WTC11 (cell line): Measurements from ENCODE around the gene LHPP. TPM values are rescaled to one million over a fixed set of nuclear protein-coding genes. Genes with fewer than 3 reads are reported as not detected.
A peak's percentile ranks its signal among the peaks of the same experiment; 100 is the strongest.

Experiments used
- ATAC-seq: fragments of 200-7000 bp; cut with Tn5 transposase; 2 replicates; pipeline ENCODE4 v1.10.0; 2021; ENCODE audit warnings: mild to moderate bottlenecking, moderate library complexity
- CTCF ChIA-PET: fragments of 300-600 bp; sonication (Branson Sonifier 250); formaldehyde crosslinking; loops from one replicate; lab custom pipeline; 2021; ENCODE audit warnings: antibody characterized with exemption; lab: Charles Lee
- POLR2A ChIA-PET: fragments of 350-600 bp; sonication (Branson Sonifier 250); formaldehyde crosslinking; loops from one replicate; lab custom pipeline; 2021; ENCODE audit warnings: antibody characterized with exemption; lab: Charles Lee
- DNase-seq: peaks from one replicate; pipeline ENCODE4 v3.0.0; 2021; ENCODE audit warnings: low spot score
- H3K27ac Mint-ChIP-seq: 2 replicates; pipeline ENCODE4 v1.8.0; 2021; ENCODE audit warnings: mixed read lengths
- H3K27me3 Mint-ChIP-seq: 2 replicates; pipeline ENCODE4 v1.8.0; 2021; ENCODE audit warnings: low read depth, mild to moderate bottlenecking, moderate library complexity, mixed read lengths
- H3K36me3 Mint-ChIP-seq: 2 replicates; pipeline ENCODE4 v1.8.0; 2021; ENCODE audit warnings: mixed read lengths
- H3K4me1 Mint-ChIP-seq: 2 replicates; pipeline ENCODE4 v1.8.0; 2022; ENCODE audit warnings: mixed read lengths
- H3K4me3 Mint-ChIP-seq: 2 replicates; pipeline ENCODE4 v1.8.0; 2021; ENCODE audit warnings: mild to moderate bottlenecking, moderate library complexity, mixed read lengths
- H3K9me3 Mint-ChIP-seq: 2 replicates; pipeline ENCODE4 v1.8.0; 2021; ENCODE audit warnings: mixed read lengths
- CREM ChIP-seq: sonication (generic); formaldehyde crosslinking; IDR thresholded peaks from 2 replicates; pipeline ENCODE4 v1.8.1; 2022; ENCODE audit warnings: mild to moderate bottlenecking, missing genetic modification reagents, moderate library complexity
- ELF4 ChIP-seq: sonication (generic); formaldehyde crosslinking; IDR thresholded peaks from 2 replicates; pipeline ENCODE4 v1.8.1; 2022; ENCODE audit warnings: low read depth, mild to moderate bottlenecking, moderate library complexity, missing genetic modification reagents
- FOXK1 ChIP-seq: sonication (generic); formaldehyde crosslinking; IDR thresholded peaks from 2 replicates; pipeline ENCODE4 v1.8.0; 2022; ENCODE audit warnings: mild to moderate bottlenecking, moderate library complexity, missing genetic modification reagents
- FOXP1 ChIP-seq: sonication (generic); formaldehyde crosslinking; IDR thresholded peaks from 2 replicates; pipeline ENCODE4 v1.8.0; 2022; ENCODE audit warnings: missing genetic modification reagents, mild to moderate bottlenecking, moderate library complexity, borderline replicate concordance
- JUN ChIP-seq: sonication (generic); formaldehyde crosslinking; IDR thresholded peaks from 2 replicates; pipeline ENCODE4 v1.8.0; 2023; ENCODE audit warnings: mild to moderate bottlenecking, missing genetic modification reagents
- MYBL2 ChIP-seq: sonication (generic); formaldehyde crosslinking; IDR thresholded peaks from 2 replicates; pipeline ENCODE4 v1.8.1; 2023; ENCODE audit warnings: mild to moderate bottlenecking, moderate library complexity, missing genetic modification reagents
- SMAD3 ChIP-seq: sonication (generic); formaldehyde crosslinking; IDR thresholded peaks from 2 replicates; pipeline ENCODE4 v1.8.0; 2022; ENCODE audit warnings: missing genetic modification reagents, mild to moderate bottlenecking, borderline replicate concordance
- SP1 ChIP-seq: sonication (generic); formaldehyde crosslinking; conservative IDR thresholded peaks from 2 replicates; pipeline ENCODE4 v1.8.1; 2022; ENCODE audit warnings: missing genetic modification reagents
- TEAD1 ChIP-seq: sonication (generic); formaldehyde crosslinking; IDR thresholded peaks from 2 replicates; pipeline ENCODE4 v1.8.0; 2022; ENCODE audit warnings: mild to moderate bottlenecking, missing genetic modification reagents
- ZBTB21 ChIP-seq: sonication (generic); formaldehyde crosslinking; IDR thresholded peaks from 2 replicates; pipeline ENCODE4 v1.8.1; 2023; ENCODE audit warnings: mild to moderate bottlenecking, missing genetic modification reagents, borderline replicate concordance
- ZNF121 ChIP-seq: sonication (generic); formaldehyde crosslinking; IDR thresholded peaks from 2 replicates; pipeline ENCODE4 v1.8.0; 2023; ENCODE audit warnings: missing genetic modification reagents
- ZNF416 ChIP-seq: fragments of 250-450 bp; sonication (Bioruptor Pico); IDR thresholded peaks from 2 replicates; pipeline ENCODE4 v1.9.0; 2021; ENCODE audit warnings: mild to moderate bottlenecking, inconsistent platforms
- total RNA-seq: library from RNA; stranded (reverse); gene quantifications from 3 replicates; pipeline ENCODE4 v1.2.3, GENCODE V29; 2021
- TF ChIP-seq, protein P1 (sequence below): sonication (generic); formaldehyde crosslinking; IDR thresholded peaks from 2 replicates; pipeline ENCODE4 v1.8.1; 2023; ENCODE audit warnings: mild to moderate bottlenecking, missing genetic modification reagents
- TF ChIP-seq, protein P2 (sequence below): sonication (generic); formaldehyde crosslinking; IDR thresholded peaks from 2 replicates; pipeline ENCODE4 v1.8.1; 2022; ENCODE audit warnings: low read depth, missing genetic modification reagents, borderline replicate concordance

Gene LHPP
- total RNA-seq, 1 experiment from 2014 or later: 33.2 TPM

DNA sequence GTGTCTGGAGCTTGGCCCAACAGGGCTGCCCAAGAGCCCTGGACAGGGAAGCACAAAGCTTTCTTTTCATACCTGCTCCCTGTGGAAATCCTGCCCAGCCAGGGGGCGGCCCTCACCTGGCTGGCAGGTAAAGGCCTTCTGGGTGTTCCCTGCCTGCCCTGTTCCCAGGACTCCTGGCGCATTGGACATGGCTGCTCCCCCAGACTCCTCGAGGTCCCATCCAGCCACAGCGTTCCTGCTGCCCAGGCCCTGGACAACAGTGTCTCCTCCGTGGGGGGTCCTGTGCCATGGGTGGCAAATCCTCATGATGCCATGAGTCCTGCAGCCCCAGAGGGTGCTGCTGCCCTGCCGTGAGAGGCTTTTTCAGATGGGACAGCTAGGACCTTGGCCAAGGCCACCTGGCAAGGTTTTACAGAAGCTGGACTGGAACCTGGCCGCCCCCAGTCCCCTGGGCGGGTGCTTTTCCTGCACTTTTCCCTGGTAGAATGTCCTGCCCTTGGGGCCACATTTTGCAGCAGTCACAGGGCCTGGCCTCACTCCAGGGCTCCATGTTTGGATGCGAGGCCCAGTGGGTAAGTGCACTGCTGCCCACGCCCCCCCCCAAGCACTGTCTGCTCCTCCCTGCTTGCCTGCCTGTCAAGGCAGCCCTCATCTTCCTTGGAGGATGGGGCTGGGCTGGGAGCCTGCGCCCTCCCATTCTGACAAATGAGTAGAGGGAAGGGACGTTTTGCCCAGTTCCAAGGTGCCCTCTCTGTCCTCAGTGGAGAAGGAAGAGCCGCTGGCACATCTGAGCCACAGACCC, 60.7 kb downstream of the LHPP start:
- ATAC-seq: no peak
- ChIA-PET CTCF (interaction anchor here (0.6 to 2.5 kb wide), 5 partner anchors 8 to 219 kb away, joined by 3 to 5 read pairs (median 4); partner anchors contain the start of gene LHPP), POLR2A (no interaction called here)
- TF ChIP-seq CREM (no peak), SMAD3 (CRISPR knock-in tag) (no peak)
- no peaks in the 10 kb centered on the region for H3K27me3 Mint-ChIP-seq
- H3K4me3 Mint-ChIP-seq: no peak overlapping the region
- peaks cover 21% of the 10 kb centered on the region for H3K4me1 Mint-ChIP-seq
- peaks cover 10% of the 10 kb centered on the region for H3K36me3 Mint-ChIP-seq
- H3K27ac Mint-ChIP-seq: peak overlapping the region; percentile 60; the same call in 1 of the 2 replicates
- peak; percentile 8 for DNase-seq
- H3K9me3 Mint-ChIP-seq: peaks cover 5% of the 10 kb centered on the region

DNA sequence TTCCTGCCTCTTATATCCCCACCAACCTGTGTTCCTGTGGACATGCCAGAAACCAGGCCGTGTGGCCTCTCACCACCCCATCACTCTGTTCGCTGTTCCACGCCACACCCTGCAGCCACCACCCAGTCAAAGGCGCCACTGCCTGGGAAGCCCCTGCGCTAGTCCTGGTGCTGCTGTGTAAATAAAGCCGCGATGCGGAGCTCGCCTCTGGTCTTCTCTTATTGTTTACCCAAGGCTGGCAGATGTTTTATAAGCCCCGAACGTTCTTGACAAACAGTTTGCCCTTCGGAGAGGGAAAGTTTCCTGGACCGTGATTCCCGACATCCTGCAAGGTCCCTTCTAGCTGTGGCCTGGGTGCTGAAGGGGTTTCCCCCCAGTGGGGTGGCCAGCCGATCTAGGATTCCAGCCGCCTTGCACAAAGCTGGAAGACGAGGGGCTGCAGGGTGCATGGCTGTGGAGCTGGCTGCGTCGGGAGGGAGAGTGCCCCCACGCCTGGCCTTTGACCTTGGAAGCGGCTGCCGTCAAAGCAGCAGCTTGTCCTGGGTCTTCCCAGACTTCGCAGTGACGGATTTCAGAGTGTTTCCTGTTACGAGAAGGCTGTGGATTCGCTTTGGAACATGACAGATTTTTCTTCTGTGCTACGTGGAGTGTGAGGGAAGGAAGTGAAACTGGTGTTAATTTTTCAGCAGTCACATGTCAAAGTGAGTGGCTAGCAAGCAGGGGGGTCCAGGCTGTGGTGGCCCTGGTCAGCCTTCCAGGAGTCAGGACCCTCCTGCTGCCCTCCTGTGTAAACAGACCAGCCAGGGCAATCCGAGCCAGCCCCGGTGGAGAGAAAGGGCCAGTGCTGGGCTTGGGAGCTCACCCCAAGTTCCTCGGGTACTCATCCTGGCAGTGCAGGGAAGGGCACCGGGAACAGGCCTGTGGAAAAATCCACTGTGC, 61.6 kb downstream of the LHPP start:
- CTCF ChIA-PET: interaction anchor here (0.6 to 2.5 kb wide), 8 partner anchors 11 to 218 kb away, joined by 3 to 8 read pairs (median 4); partner anchors contain the start of genes LHPP and OAT
- DNase-seq: no peak
- TF ChIP-seq SMAD3 (CRISPR knock-in tag): no peak
- TF ChIP-seq ZNF416 (CRISPR knock-in tag): no peak
- TF ChIP-seq JUN (CRISPR knock-in tag): no peak
- 0 out of 2 replicates have a peak, but pooled peaks have one; percentile 29 for TF ChIP-seq FOXP1 (CRISPR knock-in tag)
- TF ChIP-seq, all 79 proteins: peak for 1
- POLR2A ChIA-PET: interaction anchor here (0.6 kb wide), 1 partner anchor 83 kb away, joined by 6 read pairs; no protein-coding TSS in a partner anchor
- peak; percentile 16; the same call in 1 of the 2 replicates for ATAC-seq
- H3K9me3 Mint-ChIP-seq: peaks cover 5% of the 10 kb centered on the region
- H3K4me3 Mint-ChIP-seq: no peak overlapping the region
- H3K27me3 Mint-ChIP-seq: no peaks in the 10 kb centered on the region
- peak overlapping the region; percentile 60 for H3K27ac Mint-ChIP-seq
- H3K4me1 Mint-ChIP-seq: peaks cover 21% of the 10 kb centered on the region
- peaks cover 10% of the 10 kb centered on the region for H3K36me3 Mint-ChIP-seq

DNA sequence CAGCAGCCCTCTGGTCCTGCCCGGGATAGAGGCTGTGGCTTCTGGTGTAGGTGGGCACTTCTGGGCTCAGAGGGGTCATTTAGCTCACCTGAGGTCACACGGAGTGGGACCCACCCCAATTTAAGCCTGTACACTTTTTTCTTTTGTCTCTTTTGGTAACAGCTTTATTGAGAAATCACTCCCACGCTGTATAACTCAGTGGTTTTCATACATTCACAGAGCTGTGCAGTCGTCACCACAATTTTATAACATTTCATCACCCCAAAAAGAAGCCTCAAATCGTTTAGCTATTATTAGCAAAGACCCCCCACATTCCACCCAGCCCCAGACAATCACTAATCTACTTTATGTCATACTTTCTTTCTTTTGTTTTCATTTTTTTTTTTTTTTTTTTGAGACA, 62.3 kb downstream of the LHPP start:
- DNase-seq (no peak), ATAC-seq (no peak)
- CTCF ChIA-PET: interaction anchor here (1.1 to 2.5 kb wide), 6 partner anchors 10 to 135 kb away, joined by 3 to 8 read pairs (median 4); partner anchors contain the start of genes LHPP and OAT
- H3K9me3 Mint-ChIP-seq: peaks cover 5% of the 10 kb centered on the region
- no peak overlapping the region for H3K4me3 Mint-ChIP-seq
- no peaks in the 10 kb centered on the region for H3K27me3 Mint-ChIP-seq
- peaks cover 21% of the 10 kb centered on the region for H3K4me1 Mint-ChIP-seq
- POLR2A ChIA-PET: no interaction called here
- TF ChIP-seq ZBTB21: no peak
- no peak for TF ChIP-seq ELF4
- TF ChIP-seq FOXK1 (CRISPR knock-in tag): no peak
- 0 out of 2 replicates have a peak overlapping the region, but pooled peaks have one; percentile 41 for H3K27ac Mint-ChIP-seq
- H3K36me3 Mint-ChIP-seq: peaks cover 10% of the 10 kb centered on the region

DNA sequence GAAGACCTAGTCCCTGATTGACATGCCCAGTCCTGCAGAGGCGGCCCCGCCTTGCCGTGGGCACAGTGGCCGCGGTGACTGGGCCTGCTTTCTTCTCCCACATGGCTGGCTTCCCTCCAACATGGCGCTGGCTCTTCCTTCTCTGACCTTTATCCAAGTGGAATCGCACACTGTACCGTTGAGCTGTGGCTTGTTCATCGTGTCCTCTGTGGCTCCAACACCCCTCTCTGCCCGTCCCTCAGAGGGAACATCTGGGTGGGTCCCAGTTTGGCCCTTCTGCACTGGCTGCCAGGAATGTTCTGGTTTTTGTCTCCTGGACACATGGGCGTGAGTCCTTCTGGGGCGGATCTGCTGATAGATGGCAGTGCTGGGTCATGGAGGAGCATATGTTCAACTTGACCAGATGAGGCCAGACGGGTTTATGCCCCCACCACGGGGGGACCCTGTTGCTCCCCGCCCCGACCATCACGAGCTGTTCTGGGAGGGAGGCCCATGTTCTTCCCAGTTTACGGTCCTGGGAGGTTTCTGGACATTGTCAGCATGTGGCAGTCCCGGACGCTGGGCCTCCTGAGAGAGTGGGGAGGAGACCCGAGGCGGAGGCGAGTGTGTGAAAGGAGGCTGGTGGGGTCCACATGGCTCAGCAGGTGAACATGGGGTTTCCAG, 63.5 kb downstream of the LHPP start:
- no peak for TF ChIP-seq TEAD1 (CRISPR knock-in tag)
- TF ChIP-seq ZNF121 (CRISPR knock-in tag): no peak
- TF ChIP-seq, protein P1, sequence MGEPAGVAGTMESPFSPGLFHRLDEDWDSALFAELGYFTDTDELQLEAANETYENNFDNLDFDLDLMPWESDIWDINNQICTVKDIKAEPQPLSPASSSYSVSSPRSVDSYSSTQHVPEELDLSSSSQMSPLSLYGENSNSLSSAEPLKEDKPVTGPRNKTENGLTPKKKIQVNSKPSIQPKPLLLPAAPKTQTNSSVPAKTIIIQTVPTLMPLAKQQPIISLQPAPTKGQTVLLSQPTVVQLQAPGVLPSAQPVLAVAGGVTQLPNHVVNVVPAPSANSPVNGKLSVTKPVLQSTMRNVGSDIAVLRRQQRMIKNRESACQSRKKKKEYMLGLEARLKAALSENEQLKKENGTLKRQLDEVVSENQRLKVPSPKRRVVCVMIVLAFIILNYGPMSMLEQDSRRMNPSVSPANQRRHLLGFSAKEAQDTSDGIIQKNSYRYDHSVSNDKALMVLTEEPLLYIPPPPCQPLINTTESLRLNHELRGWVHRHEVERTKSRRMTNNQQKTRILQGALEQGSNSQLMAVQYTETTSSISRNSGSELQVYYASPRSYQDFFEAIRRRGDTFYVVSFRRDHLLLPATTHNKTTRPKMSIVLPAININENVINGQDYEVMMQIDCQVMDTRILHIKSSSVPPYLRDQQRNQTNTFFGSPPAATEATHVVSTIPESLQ (CRISPR knock-in tag): no peak
- no peak for TF ChIP-seq SP1 (CRISPR knock-in tag)
- TF ChIP-seq MYBL2 (CRISPR knock-in tag): no peak
- TF ChIP-seq, protein P2, sequence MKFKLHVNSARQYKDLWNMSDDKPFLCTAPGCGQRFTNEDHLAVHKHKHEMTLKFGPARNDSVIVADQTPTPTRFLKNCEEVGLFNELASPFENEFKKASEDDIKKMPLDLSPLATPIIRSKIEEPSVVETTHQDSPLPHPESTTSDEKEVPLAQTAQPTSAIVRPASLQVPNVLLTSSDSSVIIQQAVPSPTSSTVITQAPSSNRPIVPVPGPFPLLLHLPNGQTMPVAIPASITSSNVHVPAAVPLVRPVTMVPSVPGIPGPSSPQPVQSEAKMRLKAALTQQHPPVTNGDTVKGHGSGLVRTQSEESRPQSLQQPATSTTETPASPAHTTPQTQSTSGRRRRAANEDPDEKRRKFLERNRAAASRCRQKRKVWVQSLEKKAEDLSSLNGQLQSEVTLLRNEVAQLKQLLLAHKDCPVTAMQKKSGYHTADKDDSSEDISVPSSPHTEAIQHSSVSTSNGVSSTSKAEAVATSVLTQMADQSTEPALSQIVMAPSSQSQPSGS (CRISPR knock-in tag): no peak
- TF ChIP-seq FOXK1 (CRISPR knock-in tag): no peak
- Mint-ChIP-seq H3K36me3 (0 out of 2 replicates have a peak, but pooled peaks cover 2% of the 10 kb centered on the region), H3K9me3 (no peaks in the 10 kb centered on the region), H3K4me1 (peaks cover 21% of the 10 kb centered on the region), H3K27ac (peak overlapping the region; percentile 64), H3K27me3 (no peaks in the 10 kb centered on the region), H3K4me3 (no peak overlapping the region)
- ChIA-PET CTCF (no interaction called here), POLR2A (no interaction called here)
- ATAC-seq: no peak
- peak; percentile 11 for DNase-seq
